Osteocyte (in vitro differentiated cells): Measurements from ENCODE around the gene ATF3. TPM values are rescaled to one million over a fixed set of nuclear protein-coding genes. Genes with fewer than 3 reads are reported as not detected.

Experiments
- DNase-seq: peaks from one replicate; pipeline ENCODE4 v3.0.0; 2021; ENCODE audit warnings: mixed read lengths; ENCODE audit not compliant: unreplicated experiment; ENCODE audit errors: extremely low spot score
- H3K27ac Mint-ChIP-seq: one replicate; pipeline ENCODE4 v1.8.0; 2021; ENCODE audit warnings: mild to moderate bottlenecking, mixed read lengths; ENCODE audit not compliant: unreplicated experiment
- H3K27me3 Mint-ChIP-seq: one replicate; pipeline ENCODE4 v1.8.0; 2021; ENCODE audit warnings: mixed read lengths; ENCODE audit not compliant: unreplicated experiment
- H3K36me3 Mint-ChIP-seq: one replicate; pipeline ENCODE4 v1.8.0; 2021; ENCODE audit warnings: mixed read lengths; ENCODE audit not compliant: unreplicated experiment
- H3K4me1 Mint-ChIP-seq: one replicate; pipeline ENCODE4 v1.8.0; 2021; ENCODE audit warnings: mixed read lengths; ENCODE audit not compliant: unreplicated experiment
- H3K4me3 Mint-ChIP-seq: one replicate; pipeline ENCODE4 v1.8.0; 2021; ENCODE audit warnings: mild to moderate bottlenecking, moderate library complexity, mixed read lengths; ENCODE audit not compliant: unreplicated experiment
- H3K9me3 Mint-ChIP-seq: one replicate; pipeline ENCODE4 v1.8.0; 2021; ENCODE audit warnings: mixed read lengths; ENCODE audit not compliant: unreplicated experiment
- total RNA-seq: library from RNA; stranded (reverse); gene quantifications from 2 replicates; pipeline ENCODE4 v1.2.1, GENCODE V29; 2021
- TF ChIP-seq, protein P1 (sequence below): fragments of 200-600 bp; sonication (generic); IDR thresholded peaks from 2 replicates; pipeline ENCODE4 v1.5.0; 2021; ENCODE audit warnings: antibody characterized with exemption, mild to moderate bottlenecking, moderate library complexity

The ATF3 gene
- total RNA-seq, 1 donor from 2014 or later = 45.3 TPM

GRCh38 chr1:212611000-212611948 lies 2.7 kb downstream of the ATF3 start:
- Mint-ChIP-seq H3K27ac (no peak overlapping the region), H3K4me3 (peak overlapping the region; percentile 84), H3K9me3 (no peaks in the 10 kb centered on the region), H3K36me3 (peaks cover 8% of the 10 kb centered on the region), H3K27me3 (peaks cover 18% of the 10 kb centered on the region), H3K4me1 (peaks cover 38% of the 10 kb centered on the region)
- TF ChIP-seq, protein P1, sequence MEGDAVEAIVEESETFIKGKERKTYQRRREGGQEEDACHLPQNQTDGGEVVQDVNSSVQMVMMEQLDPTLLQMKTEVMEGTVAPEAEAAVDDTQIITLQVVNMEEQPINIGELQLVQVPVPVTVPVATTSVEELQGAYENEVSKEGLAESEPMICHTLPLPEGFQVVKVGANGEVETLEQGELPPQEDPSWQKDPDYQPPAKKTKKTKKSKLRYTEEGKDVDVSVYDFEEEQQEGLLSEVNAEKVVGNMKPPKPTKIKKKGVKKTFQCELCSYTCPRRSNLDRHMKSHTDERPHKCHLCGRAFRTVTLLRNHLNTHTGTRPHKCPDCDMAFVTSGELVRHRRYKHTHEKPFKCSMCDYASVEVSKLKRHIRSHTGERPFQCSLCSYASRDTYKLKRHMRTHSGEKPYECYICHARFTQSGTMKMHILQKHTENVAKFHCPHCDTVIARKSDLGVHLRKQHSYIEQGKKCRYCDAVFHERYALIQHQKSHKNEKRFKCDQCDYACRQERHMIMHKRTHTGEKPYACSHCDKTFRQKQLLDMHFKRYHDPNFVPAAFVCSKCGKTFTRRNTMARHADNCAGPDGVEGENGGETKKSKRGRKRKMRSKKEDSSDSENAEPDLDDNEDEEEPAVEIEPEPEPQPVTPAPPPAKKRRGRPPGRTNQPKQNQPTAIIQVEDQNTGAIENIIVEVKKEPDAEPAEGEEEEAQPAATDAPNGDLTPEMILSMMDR = no peak
- no peak for DNase-seq

DNA sequence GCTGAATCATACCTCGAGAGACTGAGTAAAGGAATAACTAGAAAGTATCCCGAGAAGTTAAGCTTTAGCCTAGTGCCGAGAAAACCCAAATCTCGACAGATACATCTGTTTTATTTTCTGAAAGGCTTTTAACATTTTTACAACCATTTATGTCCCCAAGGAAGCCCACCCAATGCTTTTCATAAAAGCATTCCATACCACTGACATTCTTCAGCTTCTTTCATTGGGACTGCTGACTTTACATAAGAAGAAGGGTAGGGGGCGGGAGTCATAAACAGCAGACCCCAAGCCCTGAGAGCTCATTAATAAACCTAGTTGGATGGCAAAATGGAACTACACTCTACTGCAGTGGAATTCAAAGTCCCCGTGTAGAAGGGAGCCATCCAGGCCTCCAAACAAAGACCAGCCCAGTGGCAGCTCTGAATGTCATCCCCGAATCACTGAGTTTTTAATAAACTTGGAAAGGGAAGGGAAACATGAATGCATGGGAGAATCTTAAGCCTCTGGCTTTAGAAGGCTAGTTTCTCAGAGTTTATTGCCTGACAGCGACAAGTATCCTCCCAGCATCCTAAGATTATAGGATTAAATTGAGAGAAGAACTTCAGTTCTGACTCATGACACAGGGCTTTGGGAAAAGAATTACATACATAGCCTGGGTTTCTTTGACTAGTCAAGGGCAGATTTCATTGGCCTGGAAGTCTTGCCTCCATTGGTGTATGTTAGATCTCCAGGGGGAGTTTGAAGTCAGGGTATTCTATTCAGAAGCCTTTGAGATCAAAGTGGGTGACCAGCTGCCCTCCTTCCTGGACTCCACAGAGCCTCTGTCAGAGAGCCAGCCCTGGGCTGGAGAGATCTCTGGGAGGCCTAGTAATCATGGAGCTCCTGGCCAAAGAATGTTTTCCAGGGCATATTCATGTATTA lies 3.7 kb downstream of the ATF3 start:
- Mint-ChIP-seq H3K4me1 (peaks cover 29% of the 10 kb centered on the region), H3K9me3 (no peaks in the 10 kb centered on the region), H3K27ac (no peak overlapping the region), H3K36me3 (peaks cover 15% of the 10 kb centered on the region), H3K4me3 (no peak overlapping the region), H3K27me3 (peaks cover 9% of the 10 kb centered on the region)
- no peak for DNase-seq
- TF ChIP-seq, protein P1 = no peak

- TF ChIP-seq, protein P1 = no peak
- Mint-ChIP-seq H3K4me1 (peaks cover 24% of the 10 kb centered on the region), H3K9me3 (no peaks in the 10 kb centered on the region), H3K27me3 (peaks cover 3% of the 10 kb centered on the region), H3K27ac (no peak overlapping the region), H3K4me3 (no peak overlapping the region), H3K36me3 (peaks cover 22% of the 10 kb centered on the region)
- no peak for DNase-seq
These were observed 5.1 kb downstream of the ATF3 start for GRCh38 chr1:212613440-212614335.

DNA sequence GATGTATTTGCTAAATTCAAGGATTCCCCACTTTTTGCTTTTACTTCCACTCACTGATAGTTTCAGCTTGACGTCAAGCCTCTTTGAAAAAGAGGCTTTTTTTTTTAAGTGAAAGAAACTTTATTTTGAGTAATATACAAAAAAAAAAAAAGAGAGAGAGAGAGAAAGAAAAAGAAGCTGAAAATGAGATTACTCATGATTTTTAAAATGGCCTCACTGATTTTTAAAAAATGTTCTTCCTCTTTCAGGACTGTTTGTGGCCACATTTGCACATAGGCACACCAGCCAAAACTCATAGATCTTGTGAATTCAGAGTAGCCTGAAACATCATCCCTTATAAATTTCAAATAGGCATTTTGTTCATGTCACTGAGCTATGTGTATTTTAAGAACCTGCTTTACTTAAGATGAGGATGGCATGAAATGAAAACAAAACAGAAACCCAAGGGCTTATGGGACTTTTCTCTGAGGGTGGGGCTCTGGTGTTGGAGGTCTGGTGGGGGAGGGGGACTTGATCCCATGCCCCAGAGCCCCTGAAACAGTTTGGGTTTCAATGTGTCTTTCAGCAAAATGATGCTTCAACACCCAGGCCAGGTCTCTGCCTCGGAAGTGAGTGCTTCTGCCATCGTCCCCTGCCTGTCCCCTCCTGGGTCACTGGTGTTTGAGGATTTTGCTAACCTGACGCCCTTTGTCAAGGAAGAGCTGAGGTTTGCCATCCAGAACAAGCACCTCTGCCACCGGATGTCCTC lies 6.1 kb downstream of the ATF3 start:
- Mint-ChIP-seq H3K4me3 (no peak overlapping the region), H3K27ac (peak overlapping the region; percentile 11), H3K4me1 (peaks cover 24% of the 10 kb centered on the region)

More for the DNA sequence above, 6.1 kb downstream of the ATF3 start:
- TF ChIP-seq, protein P1 = no peak
- no peak for DNase-seq
- Mint-ChIP-seq H3K9me3 (no peaks in the 10 kb centered on the region), H3K27me3 (peaks cover 3% of the 10 kb centered on the region), H3K36me3 (peaks cover 30% of the 10 kb centered on the region)
